GM04504 (cell line): ENCODE measurements around the gene TSSC4.

ENCODE experiments used
- DNase-seq: peaks from one replicate; pipeline ENCODE4 v3.0.0-alpha.2; 2012; ENCODE audit warnings: low read depth

Gene TSSC4

GRCh38 chr11:2434506-2435255, 34.1 kb downstream of the TSSC4 start:
- DNase-seq = no peak

- no peak for DNase-seq
These were observed 34.9 kb downstream of the TSSC4 start for GRCh38 chr11:2435288-2436012.

- DNase-seq = no peak
These were observed 35.5 kb downstream of the TSSC4 start for GRCh38 chr11:2436013-2436520.

GRCh38 chr11:2436521-2437031, 36.0 kb downstream of the TSSC4 start:
- no peak for DNase-seq

GRCh38 chr11:2437516-2437915, 37.0 kb downstream of the TSSC4 start:
- DNase-seq = no peak

- DNase-seq = no peak
These were observed 39.3 kb downstream of the TSSC4 start for GRCh38 chr11:2439820-2440219.

- DNase-seq = no peak
These were observed 40.1 kb downstream of the TSSC4 start for GRCh38 chr11:2440646-2441045.

- DNase-seq = no peak
These were observed 40.6 kb downstream of the TSSC4 start for GRCh38 chr11:2441171-2441570.

GRCh38 chr11:2442589-2442988, 42.0 kb downstream of the TSSC4 start:
- DNase-seq = no peak

- no peak for DNase-seq
These were observed 42.9 kb downstream of the TSSC4 start for GRCh38 chr11:2443406-2443805.

GRCh38 chr11:2443881-2444820, 43.6 kb downstream of the TSSC4 start, which contains the start of gene TRPM5:
Gene TRPM5, minus strand, starts transcription at chr11:2444514. Its CDS starts 21,478 bp downstream, at chr11:2423036.
- DNase-seq = no peak

- DNase-seq = no peak
These were observed 44.5 kb downstream of the TSSC4 start, which contains the start of gene KCNQ1 for GRCh38 chr11:2444821-2445745. Gene KCNQ1, plus strand, starts transcription at chr11:2445008. Its CDS starts 91 bp downstream, at chr11:2445099.

- no peak for DNase-seq
These were observed 45.4 kb downstream of the TSSC4 start for GRCh38 chr11:2445746-2446551.

- DNase-seq = no peak
These were observed 46.2 kb downstream of the TSSC4 start for GRCh38 chr11:2446590-2447252.

- DNase-seq = no peak
These were observed 46.9 kb downstream of the TSSC4 start for GRCh38 chr11:2447253-2447950.

- DNase-seq = no peak
These were observed 47.6 kb downstream of the TSSC4 start for GRCh38 chr11:2447951-2448650.

GRCh38 chr11:2448661-2449547, 48.4 kb downstream of the TSSC4 start:
- no peak for DNase-seq
